Hypothalamus (tissue), 51 donors: ENCODE data around the gene PRRT1B.
A peak's percentile ranks its signal among the peaks of the same experiment; 100 is the strongest.

Experiments used
- DNase-seq, 51 donors: peaks; one replicate each; lab custom pipeline; 2025; lab: John Stamatoyannopoulos, UW

The PRRT1B gene

DNA sequence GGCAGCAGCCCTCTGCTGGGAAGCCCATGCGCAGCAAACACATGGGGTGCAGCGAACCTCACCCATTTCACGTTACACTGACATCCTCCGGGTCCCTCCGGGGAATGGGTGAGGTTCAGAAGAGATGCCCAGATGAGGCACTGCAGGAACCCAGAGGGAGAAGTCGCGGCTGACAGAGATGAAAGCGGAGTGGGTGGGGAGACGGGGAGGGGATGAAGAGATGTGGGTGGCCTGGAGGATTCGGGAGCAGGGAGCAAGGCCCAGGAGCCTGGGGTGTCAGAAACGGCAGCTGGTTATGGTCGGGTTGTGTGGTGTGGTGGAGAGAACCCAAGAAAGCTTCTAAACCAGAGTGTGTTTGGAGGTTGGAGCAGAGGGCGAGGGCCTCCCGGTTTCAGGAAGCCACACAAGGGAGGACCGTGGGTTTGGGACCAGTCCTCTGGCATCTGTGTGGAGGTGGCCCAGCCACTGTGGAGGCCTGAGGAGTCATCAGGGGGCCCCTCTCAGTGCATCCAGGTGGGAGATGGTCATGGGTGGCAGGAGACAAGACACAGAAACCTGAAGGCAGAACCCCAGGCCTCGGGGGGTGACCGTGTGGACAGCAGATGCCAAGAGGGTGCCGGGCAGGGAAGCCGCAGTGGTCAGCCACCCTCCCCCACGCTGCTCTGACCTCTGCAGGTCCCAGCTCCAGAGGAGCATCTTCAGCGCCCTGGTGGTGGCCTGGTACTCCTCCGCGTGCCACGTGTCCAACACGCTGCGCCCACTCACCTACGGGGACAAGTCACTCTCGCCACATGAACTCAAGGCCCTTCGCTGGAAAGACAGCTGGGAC lies 22.9 kb upstream of the PRRT1B start:
- DNase-seq, result no peak

DNA sequence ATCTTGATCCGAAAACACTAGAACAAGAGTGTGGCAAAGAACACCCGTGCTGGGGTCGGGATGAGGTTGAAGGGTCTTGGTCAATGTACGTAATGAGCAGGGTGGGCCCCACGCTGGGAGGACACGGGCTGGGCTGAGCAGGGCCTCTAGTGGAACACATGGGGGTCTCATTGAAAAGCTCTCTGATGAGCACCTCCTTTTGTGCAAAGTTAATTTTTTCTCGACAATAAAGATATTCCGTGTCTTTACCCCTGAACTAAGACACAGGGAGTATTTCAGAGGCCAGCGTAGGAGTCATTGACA lies 22.3 kb upstream of the PRRT1B start:
- DNase-seq, result no peak

DNA sequence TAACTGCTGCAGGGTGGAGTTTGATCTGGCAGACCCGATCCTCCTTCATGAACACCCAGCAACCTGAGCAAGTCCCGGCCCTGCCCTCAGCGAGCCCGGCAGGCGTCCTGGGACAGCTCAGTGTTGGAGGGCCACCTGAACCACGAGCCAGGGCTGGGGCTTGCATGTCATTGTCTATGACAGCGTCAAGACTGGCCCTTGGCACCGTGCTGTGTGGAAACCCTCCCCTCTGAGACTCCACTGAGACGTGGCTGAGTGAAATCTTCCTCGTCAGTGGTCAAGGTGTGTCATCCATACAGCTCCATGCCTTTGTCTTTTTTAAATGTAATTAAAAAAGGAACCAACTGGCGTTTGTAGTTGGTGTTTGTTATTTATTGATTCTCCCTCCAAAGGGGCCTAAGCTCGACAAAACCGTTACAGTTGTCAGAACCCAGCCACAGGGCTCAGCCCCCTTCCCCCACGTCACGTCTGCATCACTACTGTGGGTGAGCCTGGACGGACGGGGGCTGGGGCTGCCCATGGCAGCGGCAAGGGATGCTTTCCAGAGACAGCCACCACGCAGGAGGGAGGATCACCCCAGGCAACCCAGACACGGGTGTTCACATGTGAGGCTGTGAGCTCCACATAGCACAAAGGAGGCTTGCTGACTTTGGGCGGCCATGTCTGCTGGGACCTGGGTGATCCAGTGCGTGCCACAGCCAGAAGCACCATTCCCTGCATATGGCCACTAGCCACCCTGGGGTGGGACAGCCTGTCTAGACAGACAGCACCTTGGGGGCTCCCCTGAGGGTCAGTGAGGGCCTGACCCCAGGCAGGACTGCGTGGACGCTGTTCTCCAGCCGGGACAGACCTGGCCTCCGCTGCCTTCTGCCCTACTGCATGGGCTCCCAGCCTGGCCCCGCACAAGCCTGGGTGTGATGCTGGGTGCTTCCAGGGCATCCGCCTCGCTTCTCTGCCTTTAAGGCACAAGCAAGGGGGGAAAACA lies 21.6 kb upstream of the PRRT1B start:
- DNase-seq, result peak in 1 of 51 donors; percentile 41

DNA sequence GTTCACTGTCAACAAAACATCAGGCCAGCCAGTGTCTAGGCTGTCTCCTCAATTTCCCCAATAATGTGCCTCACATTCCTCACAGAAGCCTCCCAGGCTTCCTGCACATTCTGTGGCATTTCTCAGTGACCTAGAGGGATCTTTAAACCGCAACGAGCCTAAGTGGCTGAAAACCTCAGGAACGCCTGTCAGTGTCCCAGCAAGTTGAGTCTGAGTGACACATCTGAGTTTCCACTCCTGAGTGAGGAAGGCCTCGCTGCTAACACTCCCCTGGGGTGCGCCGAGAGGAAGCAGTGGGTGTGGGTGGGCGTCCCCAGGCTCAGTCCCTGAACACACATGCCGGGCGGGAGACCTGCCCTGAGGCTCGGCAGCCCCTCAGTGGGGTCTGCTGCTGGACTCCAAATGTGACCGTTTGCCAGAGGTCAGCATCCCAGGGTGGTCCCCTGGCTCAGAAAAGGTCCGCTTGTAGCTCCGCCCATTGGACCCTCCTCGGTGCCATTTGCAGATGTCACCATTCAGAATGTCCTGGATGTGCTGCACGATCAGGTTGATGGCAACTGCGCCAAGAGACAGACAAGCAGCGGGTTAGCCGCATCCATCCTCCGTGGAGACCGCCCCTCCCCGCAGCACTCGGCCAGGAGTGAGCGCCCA lies 20.5 kb upstream of the PRRT1B start:
- DNase-seq, result no peak

DNA sequence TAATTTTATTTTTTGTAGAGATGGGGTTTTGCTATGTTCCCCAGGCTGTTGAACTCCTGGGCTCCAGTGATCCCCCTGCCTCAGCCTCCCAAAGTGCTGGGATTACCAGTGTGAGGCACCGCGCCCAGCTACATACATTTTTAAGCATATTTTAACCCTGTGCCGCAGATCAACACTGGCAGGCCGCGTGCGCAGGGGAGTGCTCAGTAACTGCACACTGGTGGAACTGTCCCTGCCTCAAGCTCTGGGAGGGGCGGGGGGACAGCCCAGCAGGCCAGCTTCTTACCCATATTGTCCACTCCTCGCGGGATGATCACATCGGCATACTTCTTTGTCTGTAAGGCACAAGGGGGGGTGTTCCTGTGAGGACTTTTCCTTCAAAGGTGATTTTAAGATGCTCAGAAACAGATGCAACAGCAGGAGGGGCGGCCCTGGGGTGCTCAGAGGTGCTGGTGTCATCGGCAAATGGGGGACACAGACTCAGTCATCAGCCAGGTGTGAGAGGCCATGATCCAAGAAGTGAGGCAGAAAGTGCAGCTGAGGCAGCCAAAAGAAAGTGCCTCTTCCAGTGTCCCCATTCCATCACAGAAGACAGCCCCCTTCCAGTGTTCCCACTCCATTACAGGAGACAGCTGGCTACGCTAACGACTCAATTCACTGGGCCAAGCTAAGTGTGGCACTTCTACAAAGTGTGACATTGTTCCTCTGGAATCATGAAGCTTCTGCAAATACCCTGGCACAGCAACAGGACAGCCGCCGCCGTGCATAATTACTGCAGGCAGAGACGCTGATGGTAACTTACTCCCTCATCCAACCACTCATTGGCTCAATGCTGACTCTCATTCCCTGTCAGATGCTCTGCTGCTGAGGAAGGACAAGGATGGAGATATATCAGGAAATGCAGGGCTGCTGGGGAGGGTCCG lies 19.4 kb upstream of the PRRT1B start:
- DNase-seq, result peak in 29 of 51 donors; percentile 18 to 77 (median 38)

DNA sequence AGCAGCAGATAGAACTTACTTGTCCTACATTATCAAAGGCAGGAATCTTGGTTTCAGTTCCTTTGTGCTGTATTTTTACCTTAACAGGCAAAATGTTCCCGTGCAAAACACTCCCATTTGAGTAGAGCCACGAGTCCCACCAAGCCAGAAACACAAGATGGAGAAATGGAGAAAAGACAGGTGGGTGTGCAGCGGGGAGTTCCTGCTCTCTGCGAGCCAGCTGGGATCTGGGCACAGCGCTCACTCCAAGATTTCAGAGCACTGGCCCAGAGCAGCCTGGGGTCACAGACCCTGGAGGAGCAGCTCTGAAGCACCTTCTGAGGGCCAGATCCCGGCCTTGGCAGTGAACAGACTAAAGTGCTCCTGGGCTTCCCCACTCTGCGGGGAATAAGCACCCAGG lies 17.1 kb upstream of the PRRT1B start:
- DNase-seq, result peak in 1 of 51 donors; percentile 8

DNA sequence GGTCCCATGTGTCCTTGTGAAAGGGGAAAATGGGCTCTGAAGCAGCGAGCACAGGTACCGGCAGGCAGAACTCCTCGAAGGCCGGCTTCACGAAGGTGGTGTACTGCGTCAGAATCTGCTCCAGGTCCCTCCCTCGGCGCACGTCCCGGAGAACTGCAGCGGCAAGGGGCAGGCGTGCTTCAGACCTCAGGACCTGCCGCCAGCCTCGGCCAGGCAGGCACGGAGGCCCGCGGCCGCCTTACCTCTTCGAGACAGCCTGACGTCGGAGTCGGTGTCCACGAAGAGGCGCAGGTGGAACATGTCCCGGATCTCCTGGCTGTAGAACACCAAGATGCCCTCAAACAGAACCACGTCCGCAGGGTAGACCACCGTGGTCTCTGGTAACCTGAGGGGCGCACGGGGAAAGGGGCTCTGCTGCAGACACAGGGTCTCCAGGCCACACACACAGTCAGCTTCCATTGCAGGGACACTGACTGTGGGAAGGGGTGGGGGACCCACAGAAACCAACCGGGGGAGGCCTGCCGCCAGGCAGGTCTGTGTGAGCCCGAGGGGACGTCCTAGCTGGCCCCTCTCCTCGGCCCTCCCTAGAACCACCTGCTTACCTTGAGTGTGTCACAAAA lies 16.3 kb upstream of the PRRT1B start:
- DNase-seq, result no peak

DNA sequence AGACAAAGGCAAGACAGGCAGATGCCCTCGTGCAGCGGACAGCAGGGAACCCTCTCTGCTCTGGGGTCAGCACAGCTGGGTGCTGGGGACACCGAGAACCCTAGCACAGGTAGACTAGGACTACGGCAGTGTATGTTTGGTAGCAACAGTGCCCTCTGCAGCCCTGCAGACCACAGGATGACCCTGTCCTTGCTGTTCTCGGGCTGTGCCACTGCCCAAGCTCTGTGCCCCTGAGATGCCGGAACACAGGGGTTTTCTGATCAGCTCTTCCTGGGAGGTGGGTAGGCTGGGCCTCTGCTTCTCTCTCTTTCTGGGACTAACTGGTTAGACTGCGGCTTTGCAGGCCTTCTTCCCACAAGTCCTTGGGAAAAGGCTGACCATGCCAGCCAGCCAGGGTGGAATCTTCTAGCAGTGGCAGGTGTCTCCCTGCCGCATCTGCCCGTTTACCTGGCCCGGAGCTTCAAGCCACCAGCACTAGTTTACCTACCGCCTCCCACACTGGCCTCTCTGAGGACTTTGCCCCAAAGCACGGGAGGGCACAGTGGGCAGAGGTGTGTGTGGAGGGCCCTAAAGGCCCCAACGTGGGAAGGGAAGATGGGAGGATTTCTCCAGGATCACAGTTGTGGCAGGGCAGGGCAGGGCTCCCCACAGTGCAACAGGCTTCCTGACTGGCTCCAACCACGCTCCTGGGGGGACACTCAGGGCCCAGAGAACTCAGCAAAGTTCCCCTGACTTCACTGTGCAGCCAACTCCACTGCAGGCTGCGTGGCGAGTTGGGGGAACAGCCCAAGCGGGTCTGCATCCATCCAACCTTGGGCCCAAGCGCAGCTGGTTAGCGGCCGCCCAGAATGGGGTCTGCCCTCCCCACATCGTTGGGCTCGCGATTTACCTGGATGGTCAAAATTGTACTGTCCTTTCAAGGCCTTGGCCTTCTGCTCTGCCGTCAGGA lies 15.5 kb upstream of the PRRT1B start:
- DNase-seq, result no peak

DNA sequence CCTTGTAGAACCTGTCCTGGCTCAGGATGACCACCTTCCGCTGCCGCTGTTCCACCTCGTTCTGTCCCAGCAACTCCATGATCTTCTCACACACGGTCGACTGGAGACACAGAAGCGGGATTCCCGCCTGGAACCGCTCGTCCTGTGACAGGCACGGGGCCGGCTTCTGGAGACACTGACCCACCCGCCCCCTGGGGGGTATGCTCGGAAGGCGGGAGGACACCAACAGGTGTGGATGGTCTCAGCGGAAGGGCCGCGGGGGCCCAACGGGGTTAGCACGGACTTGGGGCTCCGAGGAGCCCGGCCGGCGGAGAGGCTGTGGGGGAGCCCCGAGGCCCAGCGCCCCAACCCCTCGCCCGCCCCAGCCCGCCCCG lies 14.8 kb upstream of the PRRT1B start:
- peak in 6 of 51 donors; percentile 6 to 25 (median 14) for DNase-seq

DNA sequence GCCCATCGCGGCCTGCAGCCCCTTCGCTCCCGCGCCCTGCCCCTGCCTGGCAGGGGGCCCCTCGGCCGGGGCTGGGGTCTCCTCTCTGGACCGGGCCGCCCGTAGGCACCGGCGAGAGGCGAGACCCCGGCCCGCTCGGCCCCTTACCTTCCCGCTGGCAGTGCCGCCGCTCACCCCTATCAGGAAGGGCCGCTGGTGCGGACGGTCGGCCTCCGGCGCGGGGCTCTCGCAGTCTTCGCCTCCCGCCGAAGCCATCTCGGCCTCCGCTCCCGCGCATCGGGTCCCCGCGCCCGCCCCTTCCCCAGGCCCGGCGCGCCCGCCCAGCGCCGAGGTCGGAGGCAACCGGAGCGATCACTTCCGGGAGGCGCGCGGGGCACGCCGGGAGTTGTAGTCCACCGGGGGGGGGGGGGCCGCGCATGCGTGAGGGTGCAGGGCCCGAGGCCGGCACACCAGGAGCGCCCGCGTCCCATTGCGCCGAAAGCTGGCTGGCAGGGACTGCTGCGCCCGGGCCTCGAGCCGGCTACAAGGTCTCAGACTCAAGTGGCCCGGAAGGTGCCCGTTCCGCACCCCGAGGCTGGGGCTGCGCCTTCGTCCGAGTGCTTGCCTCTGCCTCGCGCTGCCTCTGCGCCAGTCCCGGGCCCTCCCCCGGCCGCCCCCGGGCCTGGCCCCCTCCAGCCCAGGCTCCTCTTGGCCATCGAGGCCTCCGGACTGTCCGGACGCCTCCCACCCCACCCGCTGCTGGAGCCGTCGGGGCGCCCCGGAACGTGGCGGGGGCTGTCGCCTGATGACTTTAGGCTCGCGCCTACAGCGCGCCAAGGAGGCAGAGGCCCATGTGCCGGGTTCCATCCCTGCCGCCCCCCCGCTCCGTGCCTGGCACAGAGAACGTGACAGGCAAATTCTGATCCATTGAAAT lies 14.1 kb upstream of the PRRT1B start, which contains the start of gene UCK1:
Gene UCK1 (minus strand): TSS at position 344 of the 913 bp plus-strand sequence. CDS start 89 bp downstream, at position 255.
- peak; percentile 5 to 88 (median 64) for DNase-seq

DNA sequence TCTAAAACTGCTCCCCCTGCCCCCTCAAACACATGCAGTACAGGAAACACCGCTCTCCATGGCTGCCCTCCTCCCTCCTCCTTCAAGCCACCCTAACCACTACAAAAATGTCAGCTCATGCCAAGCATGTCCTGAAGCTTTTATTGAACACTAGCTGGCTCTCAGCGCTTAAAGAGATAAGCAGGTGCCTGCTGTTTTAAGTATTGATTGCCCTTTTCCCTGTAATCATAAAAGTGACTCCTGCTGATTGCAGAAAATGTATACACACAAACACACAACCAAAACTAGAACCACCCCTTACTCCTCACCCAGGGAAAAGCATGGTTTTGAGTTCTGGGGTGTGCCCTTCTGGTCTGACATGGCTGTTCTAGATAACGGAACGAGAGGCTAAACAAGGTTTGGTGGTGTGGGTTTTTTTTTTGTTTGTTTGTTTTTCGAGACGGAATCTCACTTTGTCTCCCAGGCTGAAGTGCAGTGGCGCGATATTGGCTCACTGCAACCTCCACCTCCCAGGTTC lies 10.5 kb upstream of the PRRT1B start:
- no peak for DNase-seq

DNA sequence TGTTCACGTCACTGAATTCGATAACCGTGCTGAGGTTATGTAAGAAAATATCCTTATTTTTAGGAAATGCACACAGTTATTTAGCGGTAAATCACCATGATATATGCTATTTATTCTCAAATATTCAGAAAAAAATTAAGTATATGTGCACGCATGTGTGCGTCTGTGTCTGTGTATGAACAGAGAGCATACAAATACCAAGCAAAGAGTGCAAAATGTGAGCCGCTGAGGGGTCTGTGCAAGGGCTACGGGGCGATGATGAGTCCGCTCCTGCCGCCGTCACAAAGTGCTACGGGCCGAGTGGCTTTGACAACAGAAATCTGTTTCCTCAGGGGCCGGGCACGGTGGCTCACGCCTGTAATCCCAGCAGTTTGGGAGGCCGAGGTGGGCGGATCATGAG lies 7.4 kb upstream of the PRRT1B start:
- DNase-seq, result no peak

DNA sequence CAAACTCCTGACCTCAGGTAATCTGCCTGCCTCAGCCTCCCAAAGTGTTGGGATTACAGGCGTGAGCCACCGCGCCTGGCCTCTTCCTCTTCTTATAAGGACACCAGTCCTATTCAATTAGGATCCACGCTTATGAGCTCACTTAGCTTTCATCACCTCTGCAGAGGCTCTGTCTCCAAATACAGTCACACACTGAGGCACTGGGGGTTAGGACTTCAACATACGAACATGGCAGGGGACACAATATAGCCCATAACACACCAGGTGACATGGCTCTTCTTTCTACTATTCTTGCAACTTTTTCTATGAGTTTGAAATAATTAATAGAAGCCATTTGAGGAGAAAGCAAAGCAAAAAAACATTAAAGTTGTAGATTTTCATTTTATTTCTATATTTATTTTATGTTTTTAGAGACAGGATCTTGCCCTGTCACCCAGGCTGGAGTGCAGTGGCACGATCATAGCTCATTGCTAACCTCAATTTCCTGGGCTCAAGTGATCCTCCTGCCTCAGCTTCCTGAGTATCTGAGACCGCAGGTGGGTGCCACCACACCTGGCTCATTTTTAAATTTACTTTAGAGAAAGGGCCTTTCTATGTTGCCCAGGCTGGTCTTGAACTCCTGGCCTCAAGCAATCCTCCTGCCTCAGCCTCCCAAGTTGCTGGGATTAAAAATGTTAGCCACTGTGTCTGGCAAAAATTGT lies 6.0 kb upstream of the PRRT1B start:
- no peak for DNase-seq

DNA sequence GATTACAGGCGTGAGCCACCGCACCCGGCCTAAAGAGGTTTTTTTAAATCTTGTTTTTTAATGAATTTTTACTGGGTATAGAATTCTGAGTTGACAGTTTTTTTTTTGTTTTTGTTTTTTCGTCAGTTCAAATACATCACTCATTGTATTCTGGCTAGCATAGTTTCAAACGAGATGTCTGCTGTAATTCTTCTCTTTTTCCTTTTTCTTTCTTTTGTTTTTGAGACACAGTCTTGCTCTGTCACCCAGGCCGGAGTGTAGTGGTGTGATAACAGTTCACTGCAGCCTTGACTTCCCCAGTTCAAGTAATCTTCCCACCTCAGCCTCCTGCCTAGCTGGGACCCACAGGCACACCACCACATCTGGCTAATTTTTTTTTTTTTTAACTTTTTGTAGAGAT lies 2.2 kb upstream of the PRRT1B start:
- DNase-seq, result no peak

DNA sequence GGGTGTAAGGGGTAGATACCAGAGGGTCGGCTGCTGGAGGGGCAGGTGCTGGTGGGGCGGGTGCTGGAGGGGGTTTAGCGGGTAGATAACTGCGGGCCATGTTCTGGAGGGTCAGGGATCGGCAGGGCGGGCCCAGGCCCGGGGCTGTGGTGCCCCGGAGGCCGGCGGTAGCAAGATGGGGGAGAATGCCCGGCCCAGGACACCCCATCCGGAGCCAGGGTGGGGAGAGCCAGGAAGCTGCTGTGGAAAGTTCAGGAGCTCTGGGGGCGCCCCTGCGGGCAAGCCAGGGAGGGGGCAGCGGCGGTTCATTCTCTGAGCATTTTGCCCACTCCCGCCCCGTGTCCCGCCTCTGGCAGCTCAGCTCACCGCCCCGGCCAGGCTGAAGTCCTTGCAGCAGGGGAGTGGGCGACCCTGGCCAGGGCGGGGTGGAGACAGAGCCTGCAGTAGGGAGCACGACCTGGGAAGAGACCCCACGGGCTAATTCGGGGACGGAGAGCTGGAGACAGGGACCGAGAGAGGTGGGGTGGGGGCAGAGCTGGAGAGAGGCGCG lies 538 bp downstream of the PRRT1B start:
- DNase-seq, result no peak
